PC-9 (cell line): ENCODE measurements around the gene AFAP1L1. TPM values are rescaled to one million over a fixed set of nuclear protein-coding genes. Genes with fewer than 3 reads are reported as not detected.

ENCODE experiments used
- BruUV-seq: library from RNA; stranded (reverse); fragments of 400-500 nt; replicated peaks from 2 replicates; lab custom pipeline; 2021; lab: Mats Ljungman, UMichigan
- CTCF ChIA-PET: fragments of 300-600 bp; sonication (Branson Sonifier 250); formaldehyde crosslinking; loops from one replicate; lab custom pipeline; 2022; ENCODE audit warnings: antibody characterized with exemption; lab: Charles Lee
- POLR2A ChIA-PET: fragments of 300-600 bp; sonication (Branson Sonifier 250); formaldehyde crosslinking; loops from one replicate; lab custom pipeline; 2022; ENCODE audit warnings: antibody characterized with exemption; ENCODE audit not compliant: unreplicated experiment; lab: Charles Lee
- DNase-seq, 2 experiments: peaks; one replicate each; pipeline versions ENCODE4 v3.0.0 to v3.0.0-alpha.2; 2015 to 2022; ENCODE audit warnings: mixed read lengths in 1 of 2
- H2AFZ ChIP-seq: fragments of 200-600 bp; sonication (generic); 2 replicates; pipeline ENCODE4 v1.8.1; 2017; ENCODE audit warnings: antibody characterized with exemption
- H3F3A ChIP-seq: fragments of 200-600 bp; sonication (generic); 2 replicates; pipeline ENCODE4 v1.8.1; 2017; ENCODE audit warnings: antibody characterized with exemption, mild to moderate bottlenecking, low read depth; ENCODE audit not compliant: insufficient read depth
- H3K27ac ChIP-seq: fragments of 200-600 bp; sonication (generic); 2 replicates; pipeline ENCODE4 v1.6.1; 2016; ENCODE audit warnings: mixed run types
- H3K27me3 ChIP-seq: fragments of 200-600 bp; sonication (generic); 2 replicates; pipeline ENCODE4 v1.6.1; 2016; ENCODE audit warnings: low read depth, mixed run types; ENCODE audit not compliant: insufficient read depth
- H3K36me3 ChIP-seq: fragments of 200-600 bp; sonication (generic); 2 replicates; pipeline ENCODE4 v1.6.1; 2016; ENCODE audit warnings: low read depth, mixed run types
- H3K4me1 ChIP-seq: fragments of 200-600 bp; sonication (generic); replicated peaks from 2 replicates; pipeline ENCODE4 v1.6.1; 2016; ENCODE audit warnings: mixed run types; ENCODE audit not compliant: insufficient read depth
- H3K4me2 ChIP-seq: fragments of 200-600 bp; sonication (generic); 2 replicates; pipeline ENCODE4 v1.6.1; 2017; ENCODE audit warnings: mixed run types
- H3K4me3 ChIP-seq: fragments of 200-600 bp; sonication (generic); 2 replicates; pipeline ENCODE4 v1.6.1; 2016; ENCODE audit warnings: mixed run types
- H3K79me2 ChIP-seq: fragments of 200-600 bp; sonication (generic); 2 replicates; pipeline ENCODE4 v1.6.1; 2017; ENCODE audit warnings: low read depth, mixed run types
- H3K9me2 ChIP-seq: fragments of 200-600 bp; sonication (generic); 2 replicates; pipeline ENCODE4 v1.8.1; 2017; ENCODE audit warnings: mild to moderate bottlenecking; ENCODE audit not compliant: insufficient read depth
- H3K9me3 ChIP-seq: fragments of 200-600 bp; sonication (generic); 2 replicates; pipeline ENCODE4 v1.8.1; 2016; ENCODE audit warnings: low read depth; ENCODE audit not compliant: insufficient read depth
- H4K20me1 ChIP-seq: fragments of 200-600 bp; sonication (generic); 2 replicates; pipeline ENCODE4 v1.8.1; 2017; ENCODE audit not compliant: insufficient read depth
- CTCF ChIP-seq: fragments of 200-600 bp; sonication (generic); conservative IDR thresholded peaks from 2 replicates; pipeline ENCODE4 v1.6.1; 2017; ENCODE audit warnings: mixed run types, antibody characterized with exemption, mild to moderate bottlenecking, moderate library complexity
- EZH2 ChIP-seq: fragments of 200-600 bp; sonication (generic); IDR thresholded peaks from 2 replicates; pipeline ENCODE4 v1.8.0; 2017; ENCODE audit warnings: antibody characterized with exemption, low read depth
- intact Hi-C: fragments of 100-400 bp; cut with micrococcal nuclease; formaldehyde crosslinking; loops from one replicate; pipeline ENCODE4 v1.10.0; 2022; ENCODE audit not compliant: unreplicated experiment
- total RNA-seq: library from RNA; stranded (reverse); gene quantifications from 2 replicates; pipeline ENCODE4 v1.2.3, GENCODE V29; 2021

AFAP1L1 gene
- total RNA-seq, 1 experiment from 2014 or later = 9.6 TPM

- intact Hi-C loops = no loop called here
- Histone ChIP-seq H3K27me3 (no peaks in the 10 kb centered on the region), H3K9me2 (no peaks in the 10 kb centered on the region), H3K36me3 (peaks cover 4% of the 10 kb centered on the region; the same call in 1 of the 2 replicates), H3K4me2 (no peak overlapping the region), H3K27ac (no peak overlapping the region), H3K79me2 (no peaks in the 10 kb centered on the region), H3F3A (no peaks in the 10 kb centered on the region), H3K4me1 (no peaks in the 10 kb centered on the region), H2AFZ (no peak overlapping the region), H3K4me3 (no peak overlapping the region), H4K20me1 (no peaks in the 10 kb centered on the region), H3K9me3 (no peaks in the 10 kb centered on the region)
- no TSS peak for BruUV-seq
- POLR2A ChIA-PET = interaction anchor here (0.6 kb wide), 1 partner anchor 497 kb away, joined by 3 read pairs; no protein-coding TSS in a partner anchor
- CTCF ChIA-PET = no interaction called here
- no peak for DNase-seq
- TF ChIP-seq EZH2 (no peak), CTCF (no peak)
These were observed 27.3 kb downstream of the AFAP1L1 start for GRCh38 chr5:149298842-149299404.

- no peaks in the 10 kb centered on the region for H3K27me3 ChIP-seq
- CTCF ChIA-PET = no interaction called here
- no peaks in the 10 kb centered on the region for H3K9me3 ChIP-seq
- H3K36me3 ChIP-seq = peaks cover 4% of the 10 kb centered on the region; the same call in 1 of the 2 replicates
- H2AFZ ChIP-seq = no peak overlapping the region
- DNase-seq = no peak
- H3F3A ChIP-seq = no peaks in the 10 kb centered on the region
- H3K79me2 ChIP-seq = no peaks in the 10 kb centered on the region
- H3K4me2 ChIP-seq = no peak overlapping the region
- H3K9me2 ChIP-seq = no peaks in the 10 kb centered on the region
- no peak for TF ChIP-seq EZH2
- TF ChIP-seq CTCF = no peak
- POLR2A ChIA-PET = no interaction called here
- no peaks in the 10 kb centered on the region for H3K4me1 ChIP-seq
- no peak overlapping the region for H3K4me3 ChIP-seq
- no peak overlapping the region for H3K27ac ChIP-seq
- intact Hi-C loops = no loop called here
- no TSS peak for BruUV-seq
- no peaks in the 10 kb centered on the region for H4K20me1 ChIP-seq
These were observed 27.9 kb downstream of the AFAP1L1 start for GRCh38 chr5:149299451-149300054.

- DNase-seq = no peak
- intact Hi-C loops = no loop called here
- POLR2A ChIA-PET = no interaction called here
These were observed 28.8 kb downstream of the AFAP1L1 start for GRCh38 chr5:149300441-149300840.

More at GRCh38 chr5:149300441-149300840, 28.8 kb downstream of the AFAP1L1 start:
- Histone ChIP-seq H3K4me1 (no peaks in the 10 kb centered on the region), H3K36me3 (peaks cover 4% of the 10 kb centered on the region; the same call in 1 of the 2 replicates), H3K27ac (no peak overlapping the region), H3K9me3 (no peaks in the 10 kb centered on the region), H3F3A (no peaks in the 10 kb centered on the region), H3K27me3 (no peaks in the 10 kb centered on the region), H3K4me3 (no peak overlapping the region), H3K4me2 (no peak overlapping the region), H2AFZ (no peak overlapping the region), H3K79me2 (no peaks in the 10 kb centered on the region), H3K9me2 (no peaks in the 10 kb centered on the region), H4K20me1 (no peaks in the 10 kb centered on the region)
- BruUV-seq = no TSS peak
- TF ChIP-seq EZH2 = no peak
- TF ChIP-seq CTCF = no peak
- CTCF ChIA-PET = no interaction called here
